Measurements from ENCODE around the gene PIK3R1. TPM values are rescaled to one million over a fixed set of nuclear protein-coding genes. Genes with fewer than 3 reads are reported as not detected.

PIK3R1 gene
- total RNA-seq (2022; extraction: Qiagen RNA extraction; ENCODE audit: low read depth), result 5.0 to 9.7 TPM (median 6.4 TPM) in 5 replicates

DNA sequence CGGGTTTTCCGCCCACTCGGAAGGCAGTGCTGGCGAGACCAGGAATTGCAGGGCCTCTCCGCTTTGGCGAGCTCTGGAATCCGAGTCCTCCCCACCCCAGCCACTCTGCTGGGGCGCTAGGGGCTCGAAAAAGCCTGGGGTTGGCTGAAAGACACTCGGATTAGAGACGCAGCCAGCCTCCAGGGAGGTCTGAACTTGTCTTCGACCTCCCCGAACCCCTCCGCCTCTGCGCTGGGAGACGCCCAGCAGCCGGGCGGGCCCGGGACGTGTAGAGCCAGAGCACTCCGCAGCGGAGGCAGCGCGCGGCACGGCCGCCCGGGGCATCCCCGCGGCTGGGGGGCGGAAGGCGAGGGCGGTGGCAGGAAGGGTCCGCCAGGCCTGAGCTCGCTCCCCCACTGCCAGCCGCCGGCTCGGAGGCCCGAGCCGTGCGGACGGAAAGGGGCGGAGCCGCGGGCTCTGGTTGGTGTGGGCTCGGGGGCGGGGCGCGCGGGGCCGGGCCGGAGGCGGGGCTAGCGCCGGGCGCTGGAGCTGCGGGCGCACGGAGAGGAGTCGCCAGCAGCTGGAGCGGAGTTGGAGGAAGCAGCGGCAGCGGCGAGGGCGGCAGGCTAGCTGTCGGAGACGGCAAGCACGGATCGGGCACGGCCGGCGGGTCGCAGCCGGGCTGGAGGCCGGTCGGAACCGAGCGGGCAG is at the start of gene PIK3R1:
TSS of gene PIK3R1 (plus strand) at position 549 of the 690 bp plus-strand sequence. CDS start 10,920 bp downstream, outside the sequence.

Measured in A549 treated with ZK216348 at 1 μM for 4 hours (cell line).